IMR-90 (cell line): ENCODE measurements around the gene ARSJ. TPM values are rescaled to one million over a fixed set of nuclear protein-coding genes. Genes with fewer than 3 reads are reported as not detected.
A peak's percentile ranks its signal among the peaks of the same experiment; 100 is the strongest.

ENCODE experiments used
- ATAC-seq: fragments of 200-7000 bp; cut with Tn5 transposase; 2 replicates; pipeline ENCODE4 v1.9.1; 2020; ENCODE audit warnings: low read depth, mild to moderate bottlenecking, moderate library complexity
- BruUV-seq: library from RNA; stranded (reverse); fragments of 400-500 nt; replicated peaks from 2 replicates; lab custom pipeline; 2021; lab: Mats Ljungman, UMichigan
- CTCF ChIA-PET: fragments of 300-600 bp; formaldehyde crosslinking; extraction: SDS; loops from one replicate; lab custom pipeline; 2021; ENCODE audit warnings: antibody characterized with exemption; lab: Yijun Ruan, JAX
- POLR2A ChIA-PET: fragments of 300-600 bp; sonication (Branson Sonifier 250); formaldehyde crosslinking; loops from one replicate; lab custom pipeline; 2022; ENCODE audit warnings: antibody characterized with exemption; ENCODE audit not compliant: unreplicated experiment; lab: Charles Lee
- DNase-seq: peaks from one replicate; pipeline ENCODE4 v3.0.0; 2013
- H2AFZ ChIP-seq: replicated peaks from 2 replicates; pipeline ENCODE3; 2013; ENCODE audit warnings: low read length, mild to moderate bottlenecking; ENCODE audit not compliant: poor library complexity
- H2AK5ac ChIP-seq: 2 replicates; pipeline ENCODE4 v1.6.1; 2013; ENCODE audit warnings: low read depth, low read length, inconsistent platforms
- H2AK9ac ChIP-seq: replicated peaks from 2 replicates; pipeline ENCODE3; 2013; ENCODE audit warnings: mild to moderate bottlenecking, low read depth, low read length, moderate library complexity; ENCODE audit not compliant: poor library complexity
- H2BK120ac ChIP-seq: 2 replicates; pipeline ENCODE4 v1.6.1; 2013; ENCODE audit warnings: low read depth, low read length, inconsistent platforms
- H2BK15ac ChIP-seq: 3 replicates; pipeline ENCODE4 v1.6.1; 2013; ENCODE audit warnings: low read depth, low read length, inconsistent platforms
- H2BK20ac ChIP-seq: 2 replicates; pipeline ENCODE4 v1.6.1; 2013; ENCODE audit warnings: low read depth, mild to moderate bottlenecking, inconsistent platforms, low read length, moderate library complexity
- H2BK5ac ChIP-seq: 2 replicates; pipeline ENCODE4 v1.6.1; 2013; ENCODE audit warnings: mild to moderate bottlenecking, low read depth, low read length, inconsistent platforms; ENCODE audit not compliant: poor library complexity, severe bottlenecking
- H3K14ac ChIP-seq: replicated peaks from 2 replicates; pipeline ENCODE4 v1.6.1; 2013; ENCODE audit warnings: low read depth, low read length, inconsistent platforms
- H3K18ac ChIP-seq: 2 replicates; pipeline ENCODE4 v1.6.1; 2013; ENCODE audit warnings: low read depth, low read length, control low read depth
- H3K23ac ChIP-seq: 2 replicates; pipeline ENCODE4 v1.6.1; 2013; ENCODE audit warnings: low read depth, low read length, inconsistent platforms
- H3K27ac ChIP-seq: 2 replicates; pipeline ENCODE4 v1.5.1; 2013; ENCODE audit warnings: mild to moderate bottlenecking, control low read depth, low read length; ENCODE audit not compliant: insufficient read depth
- H3K27me3 ChIP-seq: 2 replicates; pipeline ENCODE4 v1.6.1; 2013; ENCODE audit warnings: low read length; ENCODE audit not compliant: control insufficient read depth, insufficient read depth
- H3K36me3 ChIP-seq: 2 replicates; pipeline ENCODE4 v1.6.1; 2013; ENCODE audit warnings: low read length, mixed read lengths; ENCODE audit not compliant: control insufficient read depth, insufficient read depth
- H3K4ac ChIP-seq: 2 replicates; pipeline ENCODE4 v1.6.1; 2013; ENCODE audit warnings: low read depth, low read length, inconsistent platforms
- H3K4me1 ChIP-seq: 2 replicates; pipeline ENCODE4 v1.6.1; 2013; ENCODE audit warnings: low read length, mixed read lengths; ENCODE audit not compliant: control insufficient read depth, insufficient read depth
- H3K4me2 ChIP-seq: 2 replicates; pipeline ENCODE4 v1.6.1; 2013; ENCODE audit warnings: low read depth, mild to moderate bottlenecking, control low read depth, low read length, moderate library complexity
- H3K4me3 ChIP-seq: 2 replicates; pipeline ENCODE4 v1.5.1; 2013; ENCODE audit warnings: low read depth, mild to moderate bottlenecking, control low read depth, low read length, moderate library complexity; ENCODE audit not compliant: insufficient read depth
- H3K56ac ChIP-seq: 2 replicates; pipeline ENCODE4 v1.6.1; 2013; ENCODE audit warnings: low read length, inconsistent platforms; ENCODE audit not compliant: insufficient read depth; ENCODE audit errors: extremely low read depth
- H3K79me1 ChIP-seq, 2 experiments: 2 replicates each; pipeline ENCODE4 v1.6.1; 2013; ENCODE audit warnings: low read length in 2 of 2, inconsistent platforms in 1 of 2, low read depth in 1 of 2
- H3K9ac ChIP-seq: 2 replicates; pipeline ENCODE4 v1.6.1; 2013; ENCODE audit warnings: low read depth, low read length, control low read depth
- H3K9me1 ChIP-seq: 2 replicates; pipeline ENCODE4 v1.6.1; 2013; ENCODE audit warnings: low read length, inconsistent platforms; ENCODE audit not compliant: insufficient read depth
- H3K9me3 ChIP-seq: 2 replicates; pipeline ENCODE4 v1.6.1; 2013; ENCODE audit warnings: low read length; ENCODE audit not compliant: control insufficient read depth, insufficient read depth
- H4K20me1 ChIP-seq: 2 replicates; pipeline ENCODE4 v1.6.1; 2013; ENCODE audit warnings: low read length, inconsistent platforms; ENCODE audit not compliant: insufficient read depth
- H4K5ac ChIP-seq: 2 replicates; pipeline ENCODE4 v1.6.1; 2013; ENCODE audit warnings: mild to moderate bottlenecking, low read depth, low read length, control low read depth
- H4K8ac ChIP-seq, 2 experiments: 2 replicates each; pipeline ENCODE4 v1.6.1; 2013; ENCODE audit warnings: low read depth in 2 of 2, low read length in 2 of 2, control low read depth in 1 of 2, inconsistent platforms in 1 of 2
- H4K91ac ChIP-seq: 2 replicates; pipeline ENCODE4 v1.6.1; 2013; ENCODE audit warnings: low read depth, low read length, inconsistent platforms; ENCODE audit not compliant: insufficient read depth
- CEBPB ChIP-seq: IDR thresholded peaks from 2 replicates; pipeline ENCODE4 v1.6.1; 2012; ENCODE audit warnings: low read depth, low read length, improper control_type of control experiment
- CTCF ChIP-seq: conservative IDR thresholded peaks from 2 replicates; pipeline ENCODE4 v1.5.1; 2012; ENCODE audit warnings: mild to moderate bottlenecking, low read depth, low read length, improper control_type of control experiment
- FOS ChIP-seq: fragments of 150-350 bp; IDR thresholded peaks from 2 replicates; pipeline ENCODE4 v1.6.1; 2016; ENCODE audit warnings: low read depth, low read length
- MXI1 ChIP-seq: IDR thresholded peaks from 2 replicates; pipeline ENCODE4 v1.6.1; 2012; ENCODE audit warnings: low read depth, mild to moderate bottlenecking, low read length, moderate library complexity, borderline replicate concordance
- NFE2L2 ChIP-seq: fragments of 150-350 bp; IDR thresholded peaks from 2 replicates; pipeline ENCODE4 v1.6.1; 2016; ENCODE audit warnings: low read depth, mild to moderate bottlenecking, low read length
- POLR2A ChIP-seq: IDR thresholded peaks from 2 replicates; pipeline ENCODE4 v1.6.1; 2012; ENCODE audit warnings: mild to moderate bottlenecking, low read depth, low read length
- RAD21 ChIP-seq: IDR thresholded peaks from 2 replicates; pipeline ENCODE4 v1.6.1; 2012; ENCODE audit warnings: low read length, improper control_type of control experiment
- RCOR1 ChIP-seq: IDR thresholded peaks from 2 replicates; pipeline ENCODE4 v1.6.1; 2012; ENCODE audit warnings: mild to moderate bottlenecking, low read length, improper control_type of control experiment; ENCODE audit not compliant: insufficient replicate concordance
- RFX5 ChIP-seq: IDR thresholded peaks from 2 replicates; pipeline ENCODE4 v1.8.0; 2012; ENCODE audit warnings: low read depth, mild to moderate bottlenecking, low read length, moderate library complexity
- SMC3 ChIP-seq: fragments of 150-350 bp; IDR thresholded peaks from 2 replicates; pipeline ENCODE4 v1.6.1; 2016; ENCODE audit warnings: low read depth, mild to moderate bottlenecking, antibody characterized with exemption, low read length, moderate library complexity
- USF2 ChIP-seq: fragments of 150-350 bp; IDR thresholded peaks from 2 replicates; pipeline ENCODE4 v1.6.1; 2017; ENCODE audit warnings: mild to moderate bottlenecking, antibody characterized with exemption, low read length, low read depth
- dilution Hi-C: fragments of 300-500 bp; cut with HindIII; formaldehyde crosslinking; loops from one replicate; pipeline ENCODE4 v1.14.3; 2018; ENCODE audit warnings: low sequenced_read_pairs; ENCODE audit not compliant: unreplicated experiment
- in situ Hi-C: fragments of 300-500 bp; cut with MboI; formaldehyde crosslinking; loops from 3 replicates; pipeline ENCODE4 v1.14.3; 2019; ENCODE audit warnings: low sequenced_read_pairs, inconsistent platforms, mixed read lengths
- intact Hi-C: fragments of 100-400 bp; cut with micrococcal nuclease; formaldehyde crosslinking; loops from 2 replicates; pipeline ENCODE4 v1.10.0; 2022
- polyA plus RNA-seq, 3 experiments: library from polyadenylated mRNA; depleted of rRNA; stranded (reverse); fragments of >200 nt; gene quantifications; 2 replicates each; pipeline ENCODE4 v1.2.3, GENCODE V29; 2012; ENCODE audit warnings: low replicate concordance in 1 of 3
- total RNA-seq: library from RNA; depleted of rRNA; stranded (reverse); fragments of >200 nt; gene quantifications from 2 replicates; pipeline ENCODE4 v1.2.3, GENCODE V29; 2012
- TF ChIP-seq, protein P1 (sequence below): fragments of 150-350 bp; IDR thresholded peaks from 2 replicates; pipeline ENCODE4 v1.6.1; 2016; ENCODE audit warnings: low read depth, mild to moderate bottlenecking, low read length, moderate library complexity, borderline replicate concordance

ARSJ gene
- total and polyA plus RNA-seq, 2 of the 4 experiments (the other 2 are of a cell fraction) = 47.7 to 143 TPM

DNA sequence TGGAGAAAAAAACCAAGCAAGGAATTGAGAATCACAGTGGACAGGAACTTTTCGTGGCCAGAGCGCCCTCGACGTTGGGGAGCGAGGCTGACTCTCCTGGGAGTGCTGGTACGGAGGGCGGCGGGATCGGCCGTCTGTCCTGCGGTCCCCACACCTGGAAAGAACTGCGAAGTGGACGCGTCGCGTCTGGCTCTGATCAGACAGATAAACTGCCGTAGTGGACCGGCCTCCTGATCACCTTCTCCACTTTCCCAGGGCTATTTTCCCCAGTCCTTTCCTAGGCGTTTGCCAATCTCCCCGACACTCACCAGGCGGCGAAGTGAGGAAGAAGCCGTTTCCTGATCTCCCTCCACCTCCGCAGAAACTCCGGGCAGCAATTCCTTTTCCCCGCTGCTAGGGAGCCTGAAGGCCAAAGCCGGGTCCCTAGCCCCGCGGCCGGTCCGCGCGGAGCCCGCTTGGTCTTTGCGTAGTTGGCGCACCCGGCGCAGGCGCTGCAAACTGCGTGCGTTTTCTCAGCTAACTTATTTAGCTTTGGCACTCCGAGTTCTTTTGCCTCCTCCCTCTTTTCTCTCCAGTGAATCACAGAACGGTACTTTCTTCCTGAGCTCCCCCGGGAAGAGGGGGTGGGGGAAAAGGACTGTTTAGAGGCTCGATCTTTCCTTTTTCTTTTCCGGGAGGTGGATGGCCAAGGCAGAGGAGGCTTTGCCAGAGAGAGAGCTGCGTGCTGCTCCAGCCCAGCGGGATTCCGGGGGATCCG, at the start of gene ARSJ (continued):
- TF ChIP-seq USF2 (no peak), NFE2L2 (no peak)

GRCh38 chr4:114028071-114028470, 48.6 kb upstream of the ARSJ start:
- no peak overlapping the region for H3K23ac ChIP-seq
- no TSS peak for BruUV-seq
- DNase-seq = peak; percentile 9
- TF ChIP-seq CEBPB = no peak
- TF ChIP-seq RFX5 = no peak
- TF ChIP-seq SMC3 = no peak
- TF ChIP-seq POLR2A = no peak
- no peak for TF ChIP-seq CTCF
- TF ChIP-seq, protein P1, sequence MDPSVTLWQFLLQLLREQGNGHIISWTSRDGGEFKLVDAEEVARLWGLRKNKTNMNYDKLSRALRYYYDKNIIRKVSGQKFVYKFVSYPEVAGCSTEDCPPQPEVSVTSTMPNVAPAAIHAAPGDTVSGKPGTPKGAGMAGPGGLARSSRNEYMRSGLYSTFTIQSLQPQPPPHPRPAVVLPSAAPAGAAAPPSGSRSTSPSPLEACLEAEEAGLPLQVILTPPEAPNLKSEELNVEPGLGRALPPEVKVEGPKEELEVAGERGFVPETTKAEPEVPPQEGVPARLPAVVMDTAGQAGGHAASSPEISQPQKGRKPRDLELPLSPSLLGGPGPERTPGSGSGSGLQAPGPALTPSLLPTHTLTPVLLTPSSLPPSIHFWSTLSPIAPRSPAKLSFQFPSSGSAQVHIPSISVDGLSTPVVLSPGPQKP = no peak
- no peak for TF ChIP-seq FOS
- TF ChIP-seq RCOR1 = no peak
- no peak for TF ChIP-seq MXI1
- no peak for TF ChIP-seq RAD21
- no peak for TF ChIP-seq NFE2L2
- no peak for TF ChIP-seq USF2

More at GRCh38 chr4:114028071-114028470, 48.6 kb upstream of the ARSJ start:
- ATAC-seq = no peak
- Histone ChIP-seq H3K9me3 (no peaks in the 10 kb centered on the region), H3K56ac (no peak overlapping the region), H3K18ac (no peak overlapping the region), H3K4ac (no peak overlapping the region), H2AK5ac (no peak overlapping the region), H2AFZ (no peak overlapping the region), H2AK9ac (no peak overlapping the region), H4K8ac (no peak overlapping the region), H2BK5ac (no peak overlapping the region), H3K14ac (no peak overlapping the region), H3K36me3 (no peaks in the 10 kb centered on the region), H4K20me1 (no peaks in the 10 kb centered on the region), H3K9ac (no peak overlapping the region), H3K4me1 (no peaks in the 10 kb centered on the region), H3K27me3 (no peaks in the 10 kb centered on the region), H3K9me1 (no peaks in the 10 kb centered on the region), H3K79me1 (no peaks in the 10 kb centered on the region), H2BK20ac (no peak overlapping the region), H2BK120ac (no peak overlapping the region), H3K4me3 (no peak overlapping the region), H4K5ac (no peak overlapping the region), H3K4me2 (no peak overlapping the region), H2BK15ac (no peak overlapping the region), H4K91ac (no peak overlapping the region), H3K27ac (no peak overlapping the region)
- in situ Hi-C loops (no loop called here), dilution Hi-C loops (no loop called here), intact Hi-C loops (no loop called here)
- ChIA-PET POLR2A (no interaction called here), CTCF (no interaction called here)
